ENCODE results near the gene ADGRB3.

DNA sequence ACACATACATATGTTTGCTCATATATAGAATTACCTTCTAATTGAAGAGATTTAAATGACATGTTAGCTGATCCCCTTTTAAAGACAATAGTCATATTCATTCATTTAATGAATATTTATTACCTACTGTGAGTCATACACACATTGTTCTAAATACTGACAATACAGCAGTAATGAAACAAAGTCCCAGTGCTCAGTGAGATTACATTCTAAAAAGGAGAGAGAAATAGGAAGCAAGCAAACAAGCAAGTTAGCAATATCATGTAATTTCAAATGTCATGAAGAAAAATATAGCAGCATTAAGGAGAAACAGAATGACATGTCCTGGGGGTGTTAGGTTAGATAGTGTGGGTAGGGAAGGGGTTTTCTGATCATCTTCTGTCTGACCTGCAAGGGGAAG lies 136.3 kb downstream of the ADGRB3 start:
- TF ChIP-seq, protein P1, sequence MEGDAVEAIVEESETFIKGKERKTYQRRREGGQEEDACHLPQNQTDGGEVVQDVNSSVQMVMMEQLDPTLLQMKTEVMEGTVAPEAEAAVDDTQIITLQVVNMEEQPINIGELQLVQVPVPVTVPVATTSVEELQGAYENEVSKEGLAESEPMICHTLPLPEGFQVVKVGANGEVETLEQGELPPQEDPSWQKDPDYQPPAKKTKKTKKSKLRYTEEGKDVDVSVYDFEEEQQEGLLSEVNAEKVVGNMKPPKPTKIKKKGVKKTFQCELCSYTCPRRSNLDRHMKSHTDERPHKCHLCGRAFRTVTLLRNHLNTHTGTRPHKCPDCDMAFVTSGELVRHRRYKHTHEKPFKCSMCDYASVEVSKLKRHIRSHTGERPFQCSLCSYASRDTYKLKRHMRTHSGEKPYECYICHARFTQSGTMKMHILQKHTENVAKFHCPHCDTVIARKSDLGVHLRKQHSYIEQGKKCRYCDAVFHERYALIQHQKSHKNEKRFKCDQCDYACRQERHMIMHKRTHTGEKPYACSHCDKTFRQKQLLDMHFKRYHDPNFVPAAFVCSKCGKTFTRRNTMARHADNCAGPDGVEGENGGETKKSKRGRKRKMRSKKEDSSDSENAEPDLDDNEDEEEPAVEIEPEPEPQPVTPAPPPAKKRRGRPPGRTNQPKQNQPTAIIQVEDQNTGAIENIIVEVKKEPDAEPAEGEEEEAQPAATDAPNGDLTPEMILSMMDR (conservative IDR thresholded peaks at IDR 0.05; ENCODE audit: low read depth, low read length), result no peak
- TF ChIP-seq EZH2 (IDR thresholded peaks at IDR 0.05; ENCODE audit: low read length, unreplicated experiment), result no peak
